GM12878 (cell line): ENCODE results near the gene ANO6. TPM values are rescaled to one million over a fixed set of nuclear protein-coding genes. Genes with fewer than 3 reads are reported as not detected.

Experiments
- CBX5 ChIP-seq: sonication (generic); IDR thresholded peaks from 2 replicates; pipeline ENCODE4 v1.6.1; 2016; ENCODE audit warnings: low read depth, moderate library complexity, mild to moderate bottlenecking, inconsistent platforms
- CEBPB ChIP-seq, 2 experiments: fragments of 150-350 bp in 1 of 2; IDR thresholded peaks; 2 replicates each; pipeline ENCODE4 v1.6.1; 2012 to 2014; ENCODE audit warnings: low read depth in 2 of 2, low read length in 2 of 2, borderline replicate concordance in 1 of 2, inconsistent platforms in 1 of 2
- GATAD2B ChIP-seq: fragments of 450-650 bp; conservative IDR thresholded peaks from 2 replicates; pipeline ENCODE4 v1.6.1; 2017; ENCODE audit warnings: low read depth, mild to moderate bottlenecking, moderate library complexity
- KLF5 ChIP-seq: fragments of 450-650 bp; IDR thresholded peaks from 2 replicates; pipeline ENCODE4 v1.6.1; 2014; ENCODE audit warnings: mild to moderate bottlenecking; ENCODE audit not compliant: partially characterized antibody
- MLLT1 ChIP-seq: fragments of 450-650 bp; IDR thresholded peaks from 2 replicates; pipeline ENCODE4 v1.6.1; 2016; ENCODE audit warnings: mild to moderate bottlenecking
- MTA2 ChIP-seq: fragments of 450-650 bp; IDR thresholded peaks from 2 replicates; pipeline ENCODE4 v1.6.1; 2016; ENCODE audit warnings: low read depth, mild to moderate bottlenecking, moderate library complexity
- NKRF ChIP-seq: fragments of 450-650 bp; conservative IDR thresholded peaks from 2 replicates; pipeline ENCODE4 v1.6.1; 2017; ENCODE audit warnings: mild to moderate bottlenecking, moderate library complexity
- REST ChIP-seq: IDR thresholded peaks from 2 replicates; pipeline ENCODE4 v1.6.1; 2012; ENCODE audit warnings: mild to moderate bottlenecking, low read depth, low read length
- RUNX3 ChIP-seq: IDR thresholded peaks from 2 replicates; pipeline ENCODE4 v1.6.1; 2012; ENCODE audit warnings: low read length, inconsistent platforms
- SUPT20H ChIP-seq: IDR thresholded peaks from 2 replicates; pipeline ENCODE4 v1.6.1; 2011; ENCODE audit warnings: low read depth, mild to moderate bottlenecking, low read length, moderate library complexity, borderline replicate concordance; ENCODE audit not compliant: control insufficient read depth
- TCF3 ChIP-seq: IDR thresholded peaks from 2 replicates; pipeline ENCODE4 v1.6.1; 2012; ENCODE audit warnings: low read depth, mild to moderate bottlenecking, low read length, borderline replicate concordance; ENCODE audit not compliant: insufficient read depth
- USF2 ChIP-seq: IDR thresholded peaks from 2 replicates; pipeline ENCODE4 v1.6.1; 2011; ENCODE audit warnings: low read depth, low read length, improper control_type of control experiment, borderline replicate concordance
- ZNF274 ChIP-seq: IDR thresholded peaks from one replicate; pipeline ENCODE4 v1.8.0; 2011; ENCODE audit not compliant: insufficient read length, insufficient read depth
- polyA plus RNA-seq, 11 experiments: library from polyadenylated mRNA; depleted of rRNA in 4 of 11; unstranded in 6 of 11; stranded (reverse) in 5 of 11; fragments of >200 nt; fragmentation: Nextera tagmentation in 4 of 11; fragmentation: Illumina TruSeq in 1 of 11; extraction: Ambion mirVana in 4 of 11; extraction: Trizol in 1 of 11; gene quantifications; 1 replicate in 1 of 11; 2 replicates in 10 of 11; pipeline versions ENCODE4 v1.2.1 to v1.2.3, GENCODE V29; 2011 to 2016; ENCODE audit warnings: inconsistent platforms in 2 of 11, missing spikeins in 2 of 11, low read depth in 1 of 11
- total RNA-seq, 4 experiments: library from RNA; depleted of rRNA in 3 of 4; stranded (reverse); fragments of >200 nt in 3 of 4; fragmentation: Illumina TruSeq in 1 of 4; extraction: Trizol in 1 of 4; gene quantifications; 2 replicates each; pipeline versions ENCODE4 v1.2.1 to v1.2.3, GENCODE V29; 2013 to 2021

Gene ANO6
- total and polyA plus RNA-seq, 10 of the 15 experiments (the other 5 are each of a cell fraction or from before 2014, with no cell fraction given): 4.6 to 30.3 (median 26.0) TPM

- no peak for TF ChIP-seq MTA2
- TF ChIP-seq RUNX3: peak; percentile 59
- no peak for TF ChIP-seq CEBPB (IDR thresholded peaks at IDR 0.05; ENCODE audit: borderline replicate concordance in 1 of 2, low read depth in 2 of 2, low read length in 2 of 2)
- TF ChIP-seq GATAD2B: no peak
- no peak for TF ChIP-seq NKRF
- no peak for TF ChIP-seq REST
- TF ChIP-seq TCF3: no peak
- TF ChIP-seq MLLT1: no peak
- no peak for TF ChIP-seq CBX5
- TF ChIP-seq SUPT20H: no peak
- TF ChIP-seq ZNF274: no peak
- no peak for TF ChIP-seq USF2
- no peak for TF ChIP-seq KLF5
These were observed 52.9 kb downstream of the ANO6 start (continued) for GRCh38 chr12:45268672-45269411.
